ENCODE results near the gene VTA1. TPM values are rescaled to one million over a fixed set of nuclear protein-coding genes. Genes with fewer than 3 reads are reported as not detected.
A peak's percentile ranks its signal among the peaks of the same experiment; 100 is the strongest.

The VTA1 gene
- total RNA-seq, 1 donor from 2014 or later: 35.2 TPM

DNA sequence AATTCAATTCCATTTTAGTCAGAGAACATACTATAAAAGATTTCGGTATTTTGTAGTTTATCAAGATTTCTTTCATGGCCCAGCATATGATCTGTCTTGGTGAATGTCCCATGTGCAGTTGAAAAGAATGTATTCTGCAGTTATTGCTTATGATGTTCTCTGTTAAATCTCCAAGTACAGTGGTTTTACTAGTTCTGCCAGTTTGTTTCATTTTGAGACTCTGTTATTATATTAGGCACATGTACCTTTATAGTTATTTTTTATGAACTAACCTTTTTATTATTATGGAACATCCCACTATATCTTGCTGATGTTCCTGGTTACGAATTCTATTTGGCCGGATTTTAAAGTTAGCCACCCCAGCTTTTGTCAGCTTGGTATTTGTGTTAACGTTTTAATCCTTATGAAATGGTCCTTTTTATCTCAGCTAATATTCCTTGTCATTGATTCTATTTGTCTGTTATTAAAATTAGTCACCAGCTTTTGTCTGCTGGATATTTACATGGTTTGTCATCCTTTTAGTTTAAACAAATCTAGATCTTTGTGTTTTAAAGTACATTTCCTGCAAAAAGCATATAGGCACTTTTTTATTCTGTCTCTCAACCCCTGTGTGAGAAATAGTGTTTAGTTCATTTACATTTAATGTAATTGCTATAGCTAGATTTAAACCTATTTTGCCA is 48.9 kb downstream of the VTA1 start:
- H3K4me1 ChIP-seq: no peaks in the 10 kb centered on the region
- H3K27ac ChIP-seq: no peak overlapping the region
- DNase-seq (no peak), ATAC-seq (no peak)
- H3K27me3 ChIP-seq (ENCODE audit: low read depth): no peaks in the 10 kb centered on the region
- H3K4me3 ChIP-seq: no peak overlapping the region
- intact Hi-C loops (cut with DNase I): no loop called here
- peaks cover 29% of the 10 kb centered on the region for H3K36me3 ChIP-seq
- no peaks in the 10 kb centered on the region for H3K9me3 ChIP-seq
- TF ChIP-seq, protein P1, sequence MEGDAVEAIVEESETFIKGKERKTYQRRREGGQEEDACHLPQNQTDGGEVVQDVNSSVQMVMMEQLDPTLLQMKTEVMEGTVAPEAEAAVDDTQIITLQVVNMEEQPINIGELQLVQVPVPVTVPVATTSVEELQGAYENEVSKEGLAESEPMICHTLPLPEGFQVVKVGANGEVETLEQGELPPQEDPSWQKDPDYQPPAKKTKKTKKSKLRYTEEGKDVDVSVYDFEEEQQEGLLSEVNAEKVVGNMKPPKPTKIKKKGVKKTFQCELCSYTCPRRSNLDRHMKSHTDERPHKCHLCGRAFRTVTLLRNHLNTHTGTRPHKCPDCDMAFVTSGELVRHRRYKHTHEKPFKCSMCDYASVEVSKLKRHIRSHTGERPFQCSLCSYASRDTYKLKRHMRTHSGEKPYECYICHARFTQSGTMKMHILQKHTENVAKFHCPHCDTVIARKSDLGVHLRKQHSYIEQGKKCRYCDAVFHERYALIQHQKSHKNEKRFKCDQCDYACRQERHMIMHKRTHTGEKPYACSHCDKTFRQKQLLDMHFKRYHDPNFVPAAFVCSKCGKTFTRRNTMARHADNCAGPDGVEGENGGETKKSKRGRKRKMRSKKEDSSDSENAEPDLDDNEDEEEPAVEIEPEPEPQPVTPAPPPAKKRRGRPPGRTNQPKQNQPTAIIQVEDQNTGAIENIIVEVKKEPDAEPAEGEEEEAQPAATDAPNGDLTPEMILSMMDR (IDR thresholded peaks at IDR 0.05): no peak

DNA sequence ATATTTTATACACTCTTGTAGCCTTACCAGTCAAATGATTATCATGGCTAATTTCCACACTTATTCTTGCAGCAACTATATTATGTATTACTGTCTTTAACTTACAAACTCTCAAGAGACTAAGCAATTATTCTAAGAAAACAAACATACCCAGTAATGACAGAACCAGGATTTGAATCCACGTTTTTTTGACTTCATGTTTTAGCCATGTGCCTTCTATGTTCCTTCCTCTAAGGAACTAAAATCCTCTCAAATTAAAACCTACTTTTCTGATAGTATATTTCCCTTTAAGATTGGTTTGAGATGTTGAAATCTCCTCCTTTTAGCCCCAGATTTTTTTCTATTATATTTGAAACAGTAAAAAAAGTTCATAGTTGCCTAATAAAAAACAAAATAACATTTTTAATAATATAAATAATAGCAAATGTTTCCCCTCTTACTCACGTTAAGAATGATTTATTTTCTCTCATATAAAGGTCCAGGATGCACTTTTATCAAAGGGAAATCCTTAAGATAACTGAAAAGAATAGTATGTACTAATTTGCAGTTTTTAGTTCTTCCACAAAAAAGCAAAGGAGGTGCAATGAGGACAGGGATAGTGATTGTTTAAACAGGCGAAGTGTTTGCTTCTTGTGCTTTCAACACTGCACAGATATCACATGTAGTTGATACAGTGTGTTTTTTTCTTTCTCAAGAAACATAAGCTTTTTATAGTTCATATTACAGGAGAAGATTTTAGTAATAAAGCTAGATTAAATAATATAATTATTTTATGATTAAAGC is 54.0 kb downstream of the VTA1 start:
- no peak overlapping the region for H3K4me3 ChIP-seq
- DNase-seq (no peak), ATAC-seq (no peak)
- H3K4me1 ChIP-seq: no peaks in the 10 kb centered on the region
- H3K36me3 ChIP-seq: peaks cover 52% of the 10 kb centered on the region
- no peaks in the 10 kb centered on the region for H3K9me3 ChIP-seq
- no peak overlapping the region for H3K27ac ChIP-seq
- H3K27me3 ChIP-seq (ENCODE audit: low read depth): no peaks in the 10 kb centered on the region
- intact Hi-C loops (cut with DNase I): no loop called here
- TF ChIP-seq, protein P1 (IDR thresholded peaks at IDR 0.05): no peak

DNA sequence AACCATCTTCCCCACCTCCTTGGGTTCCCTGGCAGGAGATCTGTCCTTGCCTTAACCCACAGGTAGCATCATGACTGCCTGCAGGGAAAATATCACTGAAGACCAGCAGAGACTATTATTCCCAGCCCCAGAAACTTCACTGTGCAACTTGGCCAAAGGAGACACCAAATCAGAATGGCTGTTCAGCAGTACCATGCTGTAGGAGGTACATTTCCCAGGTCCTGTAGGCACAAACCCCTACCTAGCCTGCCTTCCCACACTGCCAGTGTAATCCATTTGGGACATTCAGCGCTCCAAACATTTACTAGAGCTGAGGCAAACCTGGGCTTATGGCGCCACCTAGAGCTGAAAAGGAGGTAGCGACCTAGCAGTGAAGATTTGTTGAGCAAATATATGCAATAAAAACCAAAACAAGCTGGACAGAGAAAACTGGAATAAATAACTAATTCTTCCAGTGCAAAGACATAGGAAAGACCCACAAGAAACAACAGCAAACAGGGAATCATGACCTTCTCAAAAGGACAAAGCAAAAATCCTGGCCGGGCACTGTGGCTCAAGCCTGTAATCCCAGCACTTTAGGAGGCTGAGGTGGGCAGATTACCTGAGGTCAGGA is 60.3 kb downstream of the VTA1 start:
- TF ChIP-seq, protein P1 (IDR thresholded peaks at IDR 0.05): peak; percentile 75
- ATAC-seq: peak; percentile 80 to 87

DNA sequence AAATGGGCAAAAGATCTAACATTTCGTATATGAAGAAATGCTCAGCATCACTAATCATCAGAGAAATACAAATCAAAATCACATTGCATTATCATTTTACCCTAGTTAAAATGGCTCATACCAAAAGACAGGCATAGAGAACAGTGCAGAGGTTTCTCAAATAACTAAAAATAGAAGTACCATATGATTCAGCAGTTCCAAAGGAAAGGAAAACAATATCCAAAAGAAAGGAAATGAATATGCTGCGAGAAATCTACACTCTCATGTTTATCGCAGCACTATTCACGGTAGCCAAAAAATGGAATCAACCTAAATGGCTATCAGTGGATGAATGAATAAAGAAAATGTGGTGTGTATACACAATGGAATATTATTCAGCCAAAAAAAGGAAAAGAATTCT is 63.5 kb downstream of the VTA1 start:
- H3K27ac ChIP-seq: no peak overlapping the region
- H3K9me3 ChIP-seq: no peaks in the 10 kb centered on the region
- H3K4me3 ChIP-seq: no peak overlapping the region
- ATAC-seq (no peak), DNase-seq (no peak)
- H3K36me3 ChIP-seq: peaks cover 34% of the 10 kb centered on the region
- H3K27me3 ChIP-seq (ENCODE audit: low read depth): no peaks in the 10 kb centered on the region
- no peaks in the 10 kb centered on the region for H3K4me1 ChIP-seq
- TF ChIP-seq, protein P1 (IDR thresholded peaks at IDR 0.05): no peak
- intact Hi-C loops (cut with DNase I): no loop called here

More for the DNA sequence above, 60.3 kb downstream of the VTA1 start:
- peaks cover 39% of the 10 kb centered on the region for H3K36me3 ChIP-seq
- DNase-seq: peak; percentile 51
- intact Hi-C loops (cut with DNase I): no loop called here
- H3K4me3 ChIP-seq: no peak overlapping the region
- H3K9me3 ChIP-seq: no peaks in the 10 kb centered on the region
- H3K27me3 ChIP-seq (ENCODE audit: low read depth): no peaks in the 10 kb centered on the region
- H3K27ac ChIP-seq: no peak overlapping the region
- no peaks in the 10 kb centered on the region for H3K4me1 ChIP-seq

DNA sequence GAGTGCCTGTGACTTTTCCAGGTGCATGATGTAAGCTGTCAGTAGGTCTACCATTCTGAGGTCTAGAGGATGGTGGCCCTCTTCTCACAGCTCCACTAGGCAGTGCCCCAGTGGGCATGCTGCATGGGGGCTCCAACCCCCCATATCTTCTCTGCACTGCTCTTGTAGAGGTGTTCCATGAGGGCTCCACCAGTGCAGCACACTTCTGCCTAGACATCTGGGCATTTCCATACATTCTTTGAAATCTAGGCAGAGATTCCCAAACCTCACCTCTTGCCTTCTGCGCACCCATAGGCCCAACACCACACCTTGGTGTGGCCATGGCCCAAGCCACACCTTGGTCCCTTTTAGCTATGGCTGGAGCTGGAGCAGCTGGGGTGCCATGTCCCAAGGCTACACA is 66.3 kb downstream of the VTA1 start:
- H3K36me3 ChIP-seq: peaks cover 37% of the 10 kb centered on the region
- no peaks in the 10 kb centered on the region for H3K27me3 ChIP-seq (ENCODE audit: low read depth)
- DNase-seq (no peak), ATAC-seq (no peak)
- H3K27ac ChIP-seq: no peak overlapping the region
- no peaks in the 10 kb centered on the region for H3K9me3 ChIP-seq
- TF ChIP-seq, protein P1 (IDR thresholded peaks at IDR 0.05): no peak
- H3K4me3 ChIP-seq: no peak overlapping the region
- intact Hi-C loops (cut with DNase I): no loop called here
- no peaks in the 10 kb centered on the region for H3K4me1 ChIP-seq

Data from lower lobe of right lung (tissue), 2 donors.